GM19468 (cell line): Measurements from ENCODE around the gene IRGC.
"Not testable (repeated sequence)": the region's sequence is repeated elsewhere in the genome, so short reads cannot be mapped to it uniquely, and the experiment has no call there.

Experiments used
- ATAC-seq: cut with Tn5 transposase; IDR thresholded peaks from one replicate; pipeline ENCODE4 v1.9.1; 2021; ENCODE audit warnings: mild to moderate bottlenecking, moderate library complexity, moderate number of reproducible peaks; ENCODE audit not compliant: unreplicated experiment; ENCODE audit errors: extremely low read depth

The IRGC gene

DNA sequence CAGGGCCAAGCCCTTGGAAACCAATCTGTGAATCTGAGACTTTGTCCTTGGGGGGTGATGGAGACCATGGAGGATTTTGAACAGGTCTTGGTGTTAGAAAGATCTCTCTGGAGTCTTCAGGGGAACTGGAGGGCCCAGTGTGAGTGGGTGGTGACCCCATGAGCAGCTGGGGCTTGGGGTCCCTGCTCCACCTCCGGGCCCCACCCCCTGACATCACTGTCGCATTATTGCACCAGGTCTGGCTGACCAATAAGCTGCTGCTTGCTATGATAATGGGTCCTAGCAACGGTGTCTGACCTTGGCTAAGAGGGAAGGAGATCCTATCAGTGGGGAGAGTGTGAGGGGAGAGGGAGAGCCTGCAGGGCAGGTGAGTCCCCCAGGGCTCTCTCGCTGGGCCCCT, at the start of gene IRGC:
Gene IRGC (plus strand): TSS at position 301 of the 400 bp plus-strand sequence. CDS start 2,483 bp downstream, outside the sequence.
- no peak for ATAC-seq

DNA sequence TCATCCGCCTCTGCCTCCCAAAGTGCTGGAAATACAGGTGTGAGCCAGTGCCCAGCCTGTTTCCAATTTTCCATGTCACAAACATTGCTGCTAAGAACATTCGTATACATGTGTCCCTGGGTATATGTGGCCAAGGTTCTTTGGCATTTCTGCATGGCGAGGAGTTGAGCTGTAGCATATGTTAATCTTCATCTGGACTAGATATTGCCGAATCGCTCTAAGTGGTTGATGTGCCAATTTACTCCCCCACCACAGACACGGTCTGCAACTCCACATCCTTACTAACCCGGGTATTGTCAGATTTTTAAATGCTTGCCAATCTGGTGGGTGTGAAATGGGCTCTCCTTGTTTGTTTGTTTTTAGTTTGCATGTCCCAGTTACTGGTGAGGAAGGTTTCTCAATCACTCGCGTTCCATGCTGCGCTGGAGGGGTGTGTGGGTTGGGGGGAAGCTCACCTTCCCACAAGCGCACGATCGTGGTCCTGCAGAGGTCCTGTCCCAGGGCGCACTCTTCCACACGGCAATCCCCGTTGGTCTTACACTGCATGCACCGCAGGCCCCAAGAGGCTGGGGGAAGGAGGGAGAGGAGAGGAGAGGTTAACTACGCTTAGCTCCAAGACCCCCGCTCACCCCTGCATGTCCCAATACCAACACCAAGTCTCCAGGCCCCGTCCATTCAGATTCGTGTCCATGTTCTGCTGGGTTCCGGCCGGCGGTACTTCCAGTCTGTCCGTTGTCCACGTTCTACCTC, 48.6 kb upstream of the IRGC start:
- no peak for ATAC-seq

DNA sequence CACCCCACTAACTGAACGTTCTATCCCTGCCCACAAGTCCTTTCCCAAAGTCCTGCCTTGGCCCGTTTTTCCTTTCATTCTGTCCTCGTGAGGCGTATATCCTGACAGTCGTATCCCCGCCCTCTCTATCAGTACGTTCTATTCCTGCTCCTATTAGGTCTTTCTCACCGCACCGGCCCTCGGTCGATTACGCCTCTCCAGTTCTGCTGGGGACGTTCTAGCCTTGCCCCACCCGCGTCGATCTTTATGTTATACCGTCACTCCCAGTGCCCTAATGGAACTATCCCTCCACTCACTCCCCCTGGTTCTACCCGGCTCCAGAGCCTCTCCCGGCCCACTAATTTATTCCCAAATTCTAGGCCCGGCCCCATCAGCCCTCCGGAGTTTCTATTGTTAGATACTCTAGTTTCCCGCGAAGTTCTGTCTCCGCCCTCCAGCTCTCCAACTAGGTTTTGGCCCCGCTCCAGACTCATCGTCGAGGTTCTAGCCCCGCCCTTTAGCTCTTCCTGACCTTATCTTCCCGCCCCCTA, 47.9 kb upstream of the IRGC start:
- no peak for ATAC-seq

- peak; percentile 66 for ATAC-seq
Measured at GRCh38 chr19:43668406-43669109, 47.3 kb upstream of the IRGC start.

DNA sequence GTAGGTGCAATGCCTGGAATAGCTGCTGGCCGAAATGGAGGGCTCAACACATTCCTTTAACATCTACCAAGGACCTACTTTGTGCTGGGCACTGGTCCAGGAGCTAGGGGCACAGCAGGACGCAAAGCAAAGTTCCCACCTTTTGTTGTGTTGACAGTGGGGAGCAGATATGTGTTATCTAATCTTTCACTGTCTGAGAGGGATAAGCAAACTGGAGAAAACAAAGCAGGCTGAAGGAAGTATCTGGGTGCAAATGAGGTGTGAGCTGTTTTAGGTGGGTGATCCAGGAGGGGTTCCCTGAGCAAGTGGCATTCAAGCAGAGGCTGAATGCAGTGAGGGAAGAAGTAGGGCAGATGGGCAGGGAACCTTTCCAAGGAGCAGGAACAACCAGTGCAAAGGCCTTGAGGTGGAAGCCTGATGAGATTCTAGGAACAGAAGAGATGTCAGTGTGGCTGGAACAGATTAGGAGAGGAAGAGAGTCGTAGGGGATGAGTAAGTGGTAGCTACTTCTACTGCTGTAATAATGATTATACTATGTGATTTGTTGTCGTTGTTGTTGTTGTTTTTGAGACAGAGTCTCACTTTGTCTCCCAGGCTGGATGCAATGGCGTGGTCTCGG, 43.7 kb upstream of the IRGC start:
- no peak for ATAC-seq

- no peak for ATAC-seq
Measured at GRCh38 chr19:43673637-43674036, 42.2 kb upstream of the IRGC start.

- no peak for ATAC-seq
Measured at GRCh38 chr19:43674183-43674582, 41.7 kb upstream of the IRGC start.

- no peak for ATAC-seq
Measured at GRCh38 chr19:43674596-43674995, 41.3 kb upstream of the IRGC start.

DNA sequence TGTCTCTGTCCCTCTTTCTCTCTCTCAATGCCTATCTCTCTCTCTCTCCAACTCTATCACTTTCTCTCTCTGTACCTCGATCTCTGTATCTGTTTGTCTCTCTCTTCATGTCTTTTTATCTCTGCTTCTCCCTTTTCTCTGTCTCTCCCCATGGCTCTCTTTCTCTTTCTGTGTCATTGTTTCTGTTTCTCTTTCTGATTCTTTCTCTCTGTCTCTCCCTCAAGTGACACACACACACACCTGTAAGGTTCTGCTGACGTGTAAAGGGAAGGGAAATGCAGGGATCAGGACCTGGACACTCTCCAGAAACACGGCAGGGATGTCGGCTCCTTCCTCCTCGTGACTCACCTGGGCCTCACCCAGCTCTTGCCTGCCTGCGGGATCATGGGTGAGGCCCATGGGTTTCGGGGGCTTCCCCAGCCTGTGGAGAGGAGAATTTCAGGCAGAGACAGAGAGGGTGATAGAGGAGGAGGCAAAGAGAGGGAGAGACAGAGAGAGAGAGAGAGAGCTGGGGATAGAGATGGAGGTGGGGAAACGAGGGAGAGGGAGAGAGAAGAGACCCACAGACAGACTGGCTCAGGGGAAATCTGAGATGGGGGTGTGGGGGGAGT, 40.5 kb upstream of the IRGC start:
- ATAC-seq = no peak

DNA sequence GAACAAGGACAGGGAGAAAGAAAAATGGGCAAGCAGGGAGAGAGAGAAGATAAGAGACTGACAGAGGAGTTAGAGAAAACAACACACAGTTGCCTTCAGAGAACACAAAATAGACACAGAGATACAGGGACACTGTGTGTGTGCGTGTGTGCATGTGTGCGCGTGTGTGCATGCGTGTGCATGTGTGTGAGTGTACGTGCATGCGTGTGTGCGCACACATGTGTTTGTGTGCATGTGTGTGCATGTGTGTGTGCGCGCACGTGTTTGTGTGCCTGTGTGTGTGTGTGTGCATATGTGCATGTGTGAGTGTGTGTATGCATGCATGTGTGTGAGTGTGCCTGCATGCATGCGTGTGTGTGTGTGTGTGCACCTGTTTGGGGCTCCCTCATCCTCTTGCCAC, 40.0 kb upstream of the IRGC start:
- no peak for ATAC-seq

DNA sequence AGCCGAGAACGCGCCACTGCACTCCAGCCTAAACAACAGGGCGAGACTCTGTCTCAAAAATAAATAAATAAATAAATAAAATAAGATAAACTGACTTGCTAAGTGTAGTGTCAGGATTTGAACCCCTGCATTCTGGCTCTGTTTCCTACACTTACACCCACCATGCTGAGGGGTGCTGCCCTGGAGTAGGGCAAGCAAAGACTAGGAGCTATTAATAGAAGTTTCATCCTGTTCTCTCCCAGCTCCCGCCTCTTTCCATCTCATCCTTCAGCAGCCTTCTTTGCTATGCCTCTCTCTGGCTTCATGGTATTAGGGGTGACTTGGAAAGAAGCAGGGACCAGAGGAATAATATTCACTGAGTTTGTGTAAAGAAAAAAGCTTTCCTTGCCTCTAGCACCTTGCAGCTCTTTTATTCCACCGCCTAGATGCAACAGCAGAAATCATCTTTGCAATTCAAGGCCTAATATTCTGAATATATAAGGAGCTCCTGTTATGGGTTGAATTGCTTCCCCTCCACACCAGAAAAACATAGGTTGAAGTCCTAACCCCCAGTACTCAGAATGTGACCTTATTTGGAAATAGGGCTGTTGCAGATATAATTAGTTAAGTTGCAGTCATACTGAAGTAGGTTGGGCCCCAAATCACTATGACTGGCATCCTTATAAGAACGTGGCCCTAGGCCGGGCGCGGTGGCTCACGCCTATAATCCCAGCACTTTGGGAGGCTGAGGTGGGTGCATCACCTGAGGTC, 37.2 kb upstream of the IRGC start:
- no peak for ATAC-seq

DNA sequence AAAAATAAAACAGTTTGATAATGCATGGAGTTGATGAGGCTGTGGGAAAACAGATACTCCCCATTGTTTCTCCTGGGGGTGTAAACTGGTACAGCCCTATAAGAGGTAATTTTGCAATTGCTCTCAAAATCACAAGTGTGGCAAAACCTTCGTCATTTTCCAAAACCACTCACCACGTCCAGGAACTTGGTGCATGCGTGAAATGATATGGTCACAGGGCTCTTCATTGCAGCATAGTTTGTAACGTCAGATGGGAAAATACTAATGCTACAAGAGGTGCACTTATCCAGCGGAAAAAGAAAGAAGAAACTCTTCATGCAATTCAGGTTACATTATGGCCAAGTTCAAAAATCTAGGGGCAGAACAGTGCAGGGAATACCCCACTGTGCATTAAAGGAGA, 34.1 kb upstream of the IRGC start:
- no peak for ATAC-seq

GRCh38 chr19:43682269-43682668, 33.6 kb upstream of the IRGC start:
- not testable (repeated sequence) for ATAC-seq

GRCh38 chr19:43682824-43683661, 32.8 kb upstream of the IRGC start:
- no peak for ATAC-seq

- no peak for ATAC-seq
Measured at GRCh38 chr19:43683905-43684304, 32.0 kb upstream of the IRGC start.

- ATAC-seq = no peak
Measured at GRCh38 chr19:43684326-43684725, 31.6 kb upstream of the IRGC start.

GRCh38 chr19:43687660-43687997, 28.2 kb upstream of the IRGC start:
- no peak for ATAC-seq

DNA sequence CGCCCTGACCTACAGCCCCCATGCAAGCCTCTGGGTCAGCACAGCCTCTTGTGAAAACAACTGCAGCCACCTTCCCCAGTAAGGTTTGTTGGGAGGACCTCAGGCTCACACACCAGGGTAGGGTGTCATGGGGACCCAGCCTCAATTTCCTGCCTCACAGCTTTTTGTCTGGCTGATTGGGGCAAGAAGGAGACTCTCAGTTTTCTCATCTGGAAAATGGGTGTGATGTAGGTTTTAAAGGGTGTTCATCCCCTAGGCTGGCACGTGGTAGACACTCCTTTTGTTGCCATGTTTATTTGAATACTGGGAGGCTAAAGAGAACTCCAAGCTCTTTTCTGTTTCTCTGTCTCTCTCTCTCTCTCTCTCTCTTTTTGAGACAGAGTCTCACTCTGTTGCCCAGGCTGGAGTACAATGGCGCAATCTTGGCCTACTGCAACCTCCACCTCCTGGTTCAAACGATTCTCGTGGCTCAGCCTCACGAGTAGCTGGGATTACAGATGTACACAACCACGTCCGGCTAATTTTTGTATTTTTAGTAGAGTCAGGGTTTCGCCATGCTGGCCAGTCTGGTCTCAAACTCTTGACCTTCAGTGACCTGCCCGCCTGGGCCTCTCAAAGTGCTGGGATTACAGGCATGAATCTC, 27.7 kb upstream of the IRGC start:
- ATAC-seq = no peak

DNA sequence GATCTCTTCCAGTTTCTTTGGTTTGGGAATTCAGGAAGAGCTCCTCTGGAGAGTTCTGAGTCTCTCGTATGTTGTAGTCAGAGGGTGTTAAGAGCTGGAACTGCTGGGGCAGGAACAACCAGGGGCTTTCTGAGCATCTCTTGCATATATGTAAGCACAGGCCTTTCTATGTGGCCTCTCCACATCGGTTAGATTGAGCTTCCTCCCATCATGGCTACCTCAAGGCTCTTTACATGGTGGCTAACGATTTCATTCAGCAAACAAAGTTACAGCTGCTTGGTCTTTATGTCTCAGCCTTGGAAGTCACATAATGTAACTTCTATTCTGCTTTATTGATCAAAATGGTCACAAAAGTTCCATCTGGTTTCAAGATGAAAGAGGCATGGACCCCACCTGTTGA, 25.4 kb upstream of the IRGC start:
- no peak for ATAC-seq
